ENCODE data around the gene OSBPL2.

The OSBPL2 gene

GRCh38 chr20:62344092-62344491, 105.8 kb downstream of the OSBPL2 start:
- H3K27ac Mint-ChIP-seq = no peak overlapping the region
- peaks cover 8% of the 10 kb centered on the region for H3K36me3 Mint-ChIP-seq (ENCODE audit: insufficient read depth)
- H3K27me3 Mint-ChIP-seq = peaks cover 0 to 17% of the 10 kb centered on the region in 2 donors
- H3K4me1 Mint-ChIP-seq (ENCODE audit: low read depth in 2 of 2) = no peaks in the 10 kb centered on the region
- H3K9me3 Mint-ChIP-seq = peaks cover 3 to 8% of the 10 kb centered on the region in 2 donors
- DNase-seq = no peak
- no peak for ATAC-seq (replicated peaks)
- H3K4me3 Mint-ChIP-seq = no peak overlapping the region

- Mint-ChIP-seq H3K27me3 (peaks cover 0 to 11% of the 10 kb centered on the region in 2 donors), H3K36me3 (ENCODE audit: insufficient read depth) (peaks cover 8% of the 10 kb centered on the region), H3K27ac (no peak overlapping the region), H3K4me1 (ENCODE audit: low read depth in 2 of 2) (no peaks in the 10 kb centered on the region), H3K9me3 (peaks cover 5 to 8% of the 10 kb centered on the region in 2 donors), H3K4me3 (no peak overlapping the region)
- DNase-seq (no peak), ATAC-seq (replicated peaks) (no peak)
Observed at GRCh38 chr20:62344782-62345181, 106.5 kb downstream of the OSBPL2 start.

Data from effector memory CD8-positive, alpha-beta T cell (primary cell).